Stimulated activated CD4-positive, alpha-beta T cell treated with anti-CD3 and anti-CD28 coated beads, Interleukin-12 subunit alpha, Interleukin-12 subunit beta, amount 100 ng/mL, for 4 hours (primary cell): Measurements from ENCODE around the gene CRACDL.

Source experiments
- DNase-seq: peaks from one replicate; pipeline ENCODE4 v3.0.0-alpha.2; 2020

Gene CRACDL

DNA sequence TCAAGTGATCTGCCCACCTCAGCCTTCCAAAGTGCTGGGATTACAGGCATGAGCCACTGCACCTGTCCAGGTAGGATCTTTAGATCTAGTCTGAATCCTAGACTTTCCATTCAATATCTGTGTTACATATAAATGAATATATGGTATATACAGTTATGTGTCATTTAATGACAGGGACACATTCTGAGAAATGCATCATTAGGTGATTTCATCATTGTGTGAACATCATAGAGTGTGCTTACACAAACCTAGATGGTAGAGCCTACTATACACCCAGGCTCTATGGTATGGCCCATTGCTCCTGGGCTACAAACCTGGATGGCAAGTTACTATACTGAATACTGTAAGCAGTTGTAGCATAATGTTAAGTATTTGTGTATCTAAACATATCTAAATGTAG lies 189.6 kb downstream of the CRACDL start:
- no peak for DNase-seq

DNA sequence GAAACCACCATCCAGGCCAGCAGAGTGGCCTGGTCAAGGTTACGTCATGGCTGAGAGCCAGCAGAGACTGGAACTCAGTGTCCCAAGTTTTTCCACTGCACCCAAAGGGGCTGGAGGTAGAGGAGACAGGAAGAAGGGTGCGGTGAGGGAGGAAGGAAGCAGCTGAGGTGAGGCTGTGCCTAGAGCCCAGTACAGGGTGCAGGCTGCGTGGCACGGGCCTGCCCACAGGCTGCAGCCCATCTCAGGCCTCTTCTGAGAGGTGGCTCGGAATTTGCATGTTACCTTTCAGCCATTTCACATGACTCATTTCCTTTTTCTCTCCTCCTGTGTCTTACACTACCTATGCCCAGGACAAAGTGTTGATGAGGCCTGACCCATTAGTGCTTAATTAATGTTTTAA lies 191.4 kb downstream of the CRACDL start:
- no peak for DNase-seq
